Stimulated activated CD8-positive, alpha-beta memory T cell treated with anti-CD3 and anti-CD28 coated beads, Interleukin-15, amount 100 ng/mL, for 48 hours (primary cell): Measurements from ENCODE around the gene ACTMAP.
"Not testable (repeated sequence)": the region's sequence is repeated elsewhere in the genome, so short reads cannot be mapped to it uniquely, and the experiment has no call there.

Experiments
- DNase-seq, 2 donors: peaks; one replicate each; pipeline ENCODE4 v3.0.0-alpha.2; 2020; ENCODE audit warnings: low read depth in 2 of 2

The ACTMAP gene

GRCh38 chr19:40743926-40744325 lies 6.4 kb downstream of the ACTMAP start:
- no peak for DNase-seq

- DNase-seq = no peak
Measured at GRCh38 chr19:40742886-40743285, 7.4 kb downstream of the ACTMAP start.

GRCh38 chr19:40742477-40742876 lies 7.8 kb downstream of the ACTMAP start:
- no peak for DNase-seq

GRCh38 chr19:40741527-40742390 lies 8.5 kb downstream of the ACTMAP start:
- no peak for DNase-seq

GRCh38 chr19:40740747-40741146 lies 9.5 kb downstream of the ACTMAP start:
- no peak for DNase-seq

- no peak for DNase-seq
Measured at GRCh38 chr19:40739871-40740703, 10.2 kb downstream of the ACTMAP start.

GRCh38 chr19:40739030-40739839 lies 11.0 kb downstream of the ACTMAP start:
- DNase-seq = no peak

- no peak for DNase-seq
Measured at GRCh38 chr19:40737102-40737644, 13.1 kb downstream of the ACTMAP start.

GRCh38 chr19:40736661-40737060 lies 13.6 kb downstream of the ACTMAP start:
- no peak for DNase-seq

- DNase-seq = no peak
Measured at GRCh38 chr19:40735013-40735771, 15.1 kb downstream of the ACTMAP start.

- DNase-seq = no peak
Measured at GRCh38 chr19:40733149-40733548, 17.1 kb downstream of the ACTMAP start.

- not testable (repeated sequence) for DNase-seq
Measured at GRCh38 chr19:40732304-40732703, 18.0 kb downstream of the ACTMAP start.

GRCh38 chr19:40730065-40730464 lies 20.2 kb downstream of the ACTMAP start:
- not testable (repeated sequence) for DNase-seq

GRCh38 chr19:40726279-40726678 lies 24.0 kb downstream of the ACTMAP start:
- no peak for DNase-seq

- no peak for DNase-seq
Measured at GRCh38 chr19:40724855-40725254, 25.4 kb downstream of the ACTMAP start.

- DNase-seq = no peak
Measured at GRCh38 chr19:40724315-40724714, 26.0 kb downstream of the ACTMAP start.

- DNase-seq = no peak
Measured at GRCh38 chr19:40723661-40724254, 26.5 kb downstream of the ACTMAP start.

GRCh38 chr19:40721936-40722661 lies 28.2 kb downstream of the ACTMAP start:
- DNase-seq = no peak

- DNase-seq = no peak
Measured at GRCh38 chr19:40721140-40721486, 29.2 kb downstream of the ACTMAP start.

- no peak for DNase-seq
Measured at GRCh38 chr19:40719414-40719894, 30.8 kb downstream of the ACTMAP start.
